GDM1 (cell line): ENCODE data around the gene ZMYND8.
"Not testable (repeated sequence)": the region's sequence is repeated elsewhere in the genome, so short reads cannot be mapped to it uniquely, and the experiment has no call there.

Experiments used
- DNase-seq: peaks from one replicate; lab custom pipeline; 2025; lab: John Stamatoyannopoulos, UW

ZMYND8 gene

GRCh38 chr20:47356526-47357295, at the start of gene ZMYND8:
ZMYND8 (minus strand) TSS chr20:47356699; CDS start chr20:47356670, 29 bp downstream.
- peak; percentile 87 for DNase-seq

GRCh38 chr20:47405775-47406325, 49.4 kb upstream of the ZMYND8 start:
- no peak for DNase-seq

- no peak for DNase-seq
These were observed 44.2 kb upstream of the ZMYND8 start for GRCh38 chr20:47400685-47401084.

GRCh38 chr20:47397652-47398301, 41.3 kb upstream of the ZMYND8 start:
- no peak for DNase-seq

GRCh38 chr20:47396762-47397476, 40.4 kb upstream of the ZMYND8 start:
- no peak for DNase-seq

GRCh38 chr20:47393796-47394514, 37.5 kb upstream of the ZMYND8 start:
- not testable (repeated sequence) for DNase-seq

- DNase-seq: no peak
These were observed 36.2 kb upstream of the ZMYND8 start for GRCh38 chr20:47392721-47393073.

- DNase-seq: peak; percentile 26
These were observed 35.7 kb upstream of the ZMYND8 start for GRCh38 chr20:47392015-47392720.

GRCh38 chr20:47391276-47392010, 34.9 kb upstream of the ZMYND8 start:
- DNase-seq: no peak

GRCh38 chr20:47389867-47390347, 33.4 kb upstream of the ZMYND8 start:
- DNase-seq: no peak

- not testable (repeated sequence) for DNase-seq
These were observed 29.5 kb upstream of the ZMYND8 start for GRCh38 chr20:47385968-47386367.

- DNase-seq: no peak
These were observed 26.4 kb upstream of the ZMYND8 start for GRCh38 chr20:47382746-47383415.

- DNase-seq: no peak
These were observed 24.0 kb upstream of the ZMYND8 start for GRCh38 chr20:47380481-47380880.

- DNase-seq: no peak
These were observed 23.1 kb upstream of the ZMYND8 start for GRCh38 chr20:47379433-47380150.

- DNase-seq: no peak
These were observed 20.7 kb upstream of the ZMYND8 start for GRCh38 chr20:47377122-47377722.

- not testable (repeated sequence) for DNase-seq
These were observed 19.7 kb upstream of the ZMYND8 start for GRCh38 chr20:47376096-47376643.

GRCh38 chr20:47374121-47374520, 17.6 kb upstream of the ZMYND8 start:
- DNase-seq: not testable (repeated sequence)

- no peak for DNase-seq
These were observed 16.8 kb upstream of the ZMYND8 start for GRCh38 chr20:47373206-47373733.
